Ovary (tissue), 9 donors: ENCODE measurements around the gene PCDHAC2. TPM values are rescaled to one million over a fixed set of nuclear protein-coding genes. Genes with fewer than 3 reads are reported as not detected.
A peak's percentile ranks its signal among the peaks of the same experiment; 100 is the strongest.

Source experiments
- DNase-seq, 5 donors: peaks; one replicate each; pipeline ENCODE4 v3.0.0-alpha.2; 2019 to 2020
- H3K27ac ChIP-seq, 2 donors: fragments of 200-600 bp; one replicate each; pipeline versions ENCODE4 v1.5.1 to v1.8.0; 2019 to 2022
- H3K27me3 ChIP-seq: fragments of 200-600 bp; one replicate; pipeline ENCODE4 v1.8.0; 2022
- H3K36me3 ChIP-seq: fragments of 200-600 bp; sonication (generic); one replicate; pipeline ENCODE4 v1.5.1; 2019
- H3K4me1 ChIP-seq: one replicate; pipeline ENCODE4 v1.8.1; 2013; ENCODE audit warnings: mild to moderate bottlenecking, moderate library complexity; ENCODE audit not compliant: insufficient read depth
- H3K4me3 ChIP-seq: fragments of 200-600 bp; sonication (generic); one replicate; pipeline ENCODE4 v1.5.1; 2017
- H3K9me3 ChIP-seq, 2 donors: fragments of 200-600 bp in 1 of 2; sonication (generic) in 1 of 2; one replicate each; pipeline versions ENCODE4 v1.5.1 to v1.8.1; 2013 to 2019; ENCODE audit warnings: mild to moderate bottlenecking in 1 of 2, moderate library complexity in 1 of 2
- CTCF ChIP-seq, 3 donors: fragments of 450-650 bp in 2 of 3; fragments of 200-600 bp in 1 of 3; IDR thresholded peaks; one replicate each; pipeline versions ENCODE4 v1.5.1 to v1.8.0; 2016 to 2022; ENCODE audit warnings: antibody characterized with exemption in 3 of 3, mild to moderate bottlenecking in 1 of 3
- EP300 ChIP-seq: sonication (generic); formaldehyde crosslinking; IDR thresholded peaks from one replicate; pipeline ENCODE4 v1.6.1; 2017; ENCODE audit warnings: antibody characterized with exemption
- POLR2A ChIP-seq: fragments of 450-650 bp; IDR thresholded peaks from one replicate; pipeline ENCODE4 v1.6.1; 2017; ENCODE audit warnings: antibody characterized with exemption, mild to moderate bottlenecking, moderate library complexity
- WGBS, 3 donors: extraction: QIAGEN DNeasy Blood & Tissue Kit in 1 of 3; methylation state at CpG; one replicate each; pipeline versions ENCODE4 v1.1.5 to v1.1.7; 2013 to 2017; 5-methylcytosine and 5-hydroxymethylcytosine counted together
- intact Hi-C, 4 donors: fragments of 100-400 bp; cut with DNase I; formaldehyde crosslinking; loops; one replicate each; pipeline versions ENCODE4 v1.11.0 to v1.15.1; 2022 to 2023
- polyA plus RNA-seq, 2 donors: library from polyadenylated mRNA; stranded (reverse); fragments of 200-250 nt in 1 of 2; fragments of 350-450 nt in 1 of 2; fragmentation: Illumina TruSeq in 1 of 2; extraction: RNeasy Lipid Tissue Mini Kit (QIAGEN cat#74804) in 1 of 2; gene quantifications; one replicate each; pipeline ENCODE4 v1.2.3, GENCODE V29; 2013 to 2014
- total RNA-seq, 7 donors: library from RNA; depleted of rRNA in 2 of 7; stranded (reverse); fragments of >200 nt in 2 of 7; fragmentation: NEBNext Ultra II Directional in 3 of 7; extraction: Animal tissue kit (Norgen Biotek cat#: 25700) in 3 of 7; gene quantifications; one replicate each; pipeline versions ENCODE4 v1.1.0 to v1.2.4, GENCODE V29; 2016 to 2023
- donor health status: DM: no; HTN: no; CAD: no; lungs with moderate emphysema.
- donor health status: DM: no; HTN: no; CAD: no.
- donor health status: Bipolar disorder and iron deficiency.
- donor health status: DM: yes; HTN: yes; CAD: no.
- donor health status: DM: no; HTN: no; CAD: no.
- donor health status: DM: yes; HTN: yes; CAD: no.

The PCDHAC2 gene
- total and polyA plus RNA-seq, 9 donors = 0.06 to 2.1 (median 0.72) TPM

GRCh38 chr5:140926443-140927227 lies 39.6 kb upstream of the PCDHAC2 start:
- Histone ChIP-seq H3K27ac (no peak overlapping the region), H3K9me3 (no peaks in the 10 kb centered on the region), H3K4me1 (peaks cover 14% of the 10 kb centered on the region), H3K4me3 (peak overlapping the region; percentile 35), H3K27me3 (no peaks in the 10 kb centered on the region), H3K36me3 (no peaks in the 10 kb centered on the region)
- 1% methylated on average over 31 to 74 of the region's 74 CpGs for WGBS, 3 donors
- peak in 2 of 3 donors; percentile 44 to 58 for TF ChIP-seq CTCF (IDR thresholded peaks at IDR 0.05)
- TF ChIP-seq POLR2A = no peak
- TF ChIP-seq EP300 = no peak
- intact Hi-C loops = no loop called here
- DNase-seq = peak; percentile 58 to 83 (median 64)

- no peaks in the 10 kb centered on the region for H3K27me3 ChIP-seq
- H3K36me3 ChIP-seq = no peaks in the 10 kb centered on the region
- 4 to 8% (median 7%) methylated on average over 26 of the region's 26 CpGs for WGBS, 3 donors
- H3K4me3 ChIP-seq = peak overlapping the region; percentile 35
- peaks cover 14% of the 10 kb centered on the region for H3K4me1 ChIP-seq
- H3K27ac ChIP-seq = no peak overlapping the region
- intact Hi-C loops = no loop called here
- no peak for DNase-seq
- H3K9me3 ChIP-seq = no peaks in the 10 kb centered on the region
- TF ChIP-seq CTCF (IDR thresholded peaks at IDR 0.05) (no peak), POLR2A (no peak)
These were observed 39.1 kb upstream of the PCDHAC2 start for GRCh38 chr5:140927228-140927573.

- TF ChIP-seq CTCF (IDR thresholded peaks at IDR 0.05) (no peak), EP300 (no peak), POLR2A (no peak)
- WGBS, 3 donors = 67 to 80% (median 73%) methylated on average over 4 of the region's 4 CpGs
These were observed 31.2 kb upstream of the PCDHAC2 start for GRCh38 chr5:140934964-140935606.

GRCh38 chr5:140946578-140946977 lies 19.7 kb upstream of the PCDHAC2 start:
- Histone ChIP-seq H3K4me3 (no peak overlapping the region), H3K4me1 (no peaks in the 10 kb centered on the region), H3K27ac (no peak overlapping the region), H3K9me3 (no peaks in the 10 kb centered on the region), H3K27me3 (no peaks in the 10 kb centered on the region), H3K36me3 (no peaks in the 10 kb centered on the region)
- WGBS, 3 donors = 29 to 66% (median 61%) methylated on average over 2 of the region's 2 CpGs
- intact Hi-C loops = no loop called here
- TF ChIP-seq CTCF (IDR thresholded peaks at IDR 0.05) (no peak), POLR2A (no peak), EP300 (no peak)
- DNase-seq = no peak

More at GRCh38 chr5:140934964-140935606, 31.2 kb upstream of the PCDHAC2 start:
- intact Hi-C loops = no loop called here
- H3K36me3 ChIP-seq = no peaks in the 10 kb centered on the region
- H3K4me1 ChIP-seq = no peaks in the 10 kb centered on the region
- no peak for DNase-seq
- no peaks in the 10 kb centered on the region for H3K27me3 ChIP-seq
- no peak overlapping the region for H3K4me3 ChIP-seq
- H3K27ac ChIP-seq = no peak overlapping the region
- H3K9me3 ChIP-seq = no peaks in the 10 kb centered on the region
